NCI-H2107 (cell line): ENCODE measurements around the gene ZNF202.

ENCODE experiments used
- DNase-seq: peaks from one replicate; lab custom pipeline; 2025; lab: John Stamatoyannopoulos, UW

The ZNF202 gene

DNA sequence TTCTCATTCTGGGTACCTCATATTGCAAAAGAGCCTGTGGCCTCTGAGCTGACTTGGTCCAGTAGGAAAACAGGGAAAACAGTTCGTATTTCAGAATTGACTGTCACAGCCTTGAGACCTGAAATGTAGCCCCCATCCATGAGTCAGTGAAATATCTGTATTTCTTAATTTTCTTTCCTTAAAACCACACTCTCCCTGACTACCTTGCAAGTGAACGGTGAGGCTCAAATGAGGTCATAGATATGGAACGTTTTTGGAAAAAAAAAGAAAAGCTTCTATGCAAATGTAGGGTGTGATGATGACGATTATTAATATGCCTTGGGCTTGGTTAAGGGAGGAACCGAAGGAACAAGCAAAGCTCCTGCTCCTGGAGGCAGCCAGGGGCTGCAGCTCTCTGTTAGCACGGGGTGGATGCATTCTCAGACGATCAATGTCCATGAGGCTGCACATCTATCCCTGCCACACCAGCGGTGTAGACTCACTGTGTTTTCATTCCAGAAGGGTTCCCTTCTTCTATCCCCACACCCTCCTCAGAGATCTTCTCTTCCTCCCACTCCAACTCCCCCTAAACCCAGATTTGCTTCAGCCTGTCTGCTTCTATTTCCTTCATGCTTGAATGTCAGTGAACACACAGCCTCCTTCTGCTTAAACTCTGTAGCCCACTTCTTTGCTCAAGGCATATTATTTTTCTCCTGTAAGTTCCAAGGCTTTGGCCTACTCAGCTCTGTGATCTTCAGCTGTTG lies 57.9 kb downstream of the ZNF202 start:
- DNase-seq = no peak

DNA sequence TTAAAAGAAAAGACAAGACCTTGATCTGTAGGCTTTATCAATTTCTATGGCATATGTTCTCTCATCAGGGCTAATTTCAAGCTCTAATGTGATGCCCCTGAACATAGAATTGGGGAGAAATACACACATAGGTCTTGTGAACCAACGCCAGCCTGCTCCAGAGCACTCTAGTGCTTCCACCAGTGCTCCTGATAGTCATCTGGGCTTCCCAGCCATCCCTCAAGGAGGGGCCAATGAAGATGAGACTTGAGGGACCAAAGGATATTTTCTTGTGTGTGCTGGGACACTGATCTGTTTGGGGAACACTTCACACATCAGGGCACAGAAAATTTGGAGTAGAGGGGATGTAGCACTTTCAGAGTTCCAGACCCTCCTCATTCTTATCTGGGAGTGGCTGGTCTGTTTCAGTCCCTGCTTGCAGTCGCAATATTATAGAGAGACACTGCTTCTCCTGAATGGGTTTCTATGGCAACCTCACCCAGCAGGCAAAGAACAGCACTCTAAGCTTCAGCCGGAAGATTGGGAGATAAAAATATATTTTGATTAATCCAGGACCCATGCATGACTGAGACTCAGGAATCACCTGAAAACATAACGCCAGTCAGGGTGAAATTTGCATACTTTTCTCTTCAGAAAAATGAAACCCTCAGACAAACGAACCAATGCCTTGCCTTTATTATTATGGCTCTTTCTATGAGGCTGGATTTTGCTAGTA lies 58.6 kb downstream of the ZNF202 start:
- DNase-seq = no peak

- no peak for DNase-seq
These were observed 60.4 kb downstream of the ZNF202 start for GRCh38 chr11:123681030-123681429.

DNA sequence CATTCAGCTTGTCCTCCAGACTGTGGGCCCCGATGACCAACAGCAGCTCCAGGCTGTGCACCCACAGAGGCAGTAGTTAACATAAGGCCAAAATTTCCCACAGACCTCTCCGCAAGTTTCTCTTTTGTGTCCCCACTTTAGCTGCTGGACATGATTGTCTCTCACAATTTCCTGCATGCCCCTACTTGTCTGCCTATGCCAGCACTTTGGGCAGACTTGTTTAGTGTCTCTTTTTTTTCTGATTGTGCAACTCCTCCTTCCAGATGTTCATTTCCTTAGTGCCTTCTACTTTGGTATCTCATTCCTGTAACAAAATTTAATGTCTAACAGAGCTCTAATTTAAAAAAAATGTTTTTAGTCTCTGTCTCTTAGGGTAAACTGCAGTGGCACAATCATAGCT lies 63.2 kb downstream of the ZNF202 start:
- no peak for DNase-seq

DNA sequence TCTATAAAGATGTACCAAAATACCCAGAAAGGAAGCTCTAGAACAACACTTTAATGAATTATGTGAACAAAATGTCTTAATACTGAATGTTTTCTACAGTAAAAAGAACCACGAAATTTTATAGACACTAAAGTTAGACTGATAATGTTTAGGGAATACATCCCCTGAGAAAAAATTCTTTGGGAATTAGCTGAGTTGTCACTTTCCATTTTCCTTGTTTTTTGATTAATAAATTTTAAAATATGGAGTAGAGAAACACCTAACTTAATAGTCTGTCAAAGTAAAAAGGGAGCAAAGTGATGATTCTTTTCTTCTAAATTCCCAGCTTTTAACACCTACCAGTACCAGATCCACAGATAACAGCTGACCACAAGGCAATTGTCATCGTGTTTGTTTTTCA lies 64.0 kb downstream of the ZNF202 start:
- DNase-seq = no peak

DNA sequence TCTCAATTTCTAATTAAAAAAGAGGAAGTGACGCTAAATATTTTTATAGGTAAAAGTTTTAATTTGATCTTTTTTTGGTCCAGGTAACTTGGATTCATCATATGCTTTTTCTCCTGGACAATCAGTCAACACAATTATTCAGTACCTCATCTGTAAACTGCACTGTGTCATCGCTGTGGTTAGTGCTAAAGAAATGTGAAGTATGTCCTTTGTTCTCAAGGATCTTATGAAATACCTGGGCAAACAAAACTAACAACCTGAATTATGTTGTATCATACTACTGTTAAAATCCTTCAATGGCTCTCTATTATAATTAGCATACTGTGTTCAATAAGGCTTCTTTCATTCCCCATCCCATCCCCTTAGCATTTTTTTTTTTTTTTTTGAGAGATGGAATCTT lies 67.2 kb downstream of the ZNF202 start:
- no peak for DNase-seq
